GM18870 (cell line): ENCODE measurements around the gene DEK.

ENCODE experiments used
- ATAC-seq: cut with Tn5 transposase; IDR thresholded peaks from one replicate; pipeline ENCODE4 v1.9.1; 2021; ENCODE audit warnings: moderate library complexity; ENCODE audit not compliant: unreplicated experiment

Gene DEK

DNA sequence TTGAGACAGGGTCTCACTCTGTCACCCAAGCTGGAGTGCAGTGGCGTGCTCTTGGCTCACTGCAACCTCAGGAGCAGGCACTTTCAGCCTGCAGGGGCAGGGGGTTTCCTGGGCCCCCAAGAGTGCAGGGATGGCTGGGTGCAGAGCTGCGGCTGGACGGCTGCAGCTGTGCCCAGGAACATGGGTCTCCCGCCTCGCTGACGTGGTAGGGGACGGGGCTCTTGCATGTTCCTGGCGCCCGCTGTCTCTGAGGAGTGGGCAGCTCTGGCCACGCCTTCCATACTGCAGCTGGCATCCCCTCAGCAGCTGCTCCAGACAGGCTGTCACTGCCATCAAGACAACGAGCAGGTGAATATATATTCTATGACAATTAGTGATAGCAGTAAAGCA lies 2.2 kb upstream of the DEK start:
- no peak for ATAC-seq

DNA sequence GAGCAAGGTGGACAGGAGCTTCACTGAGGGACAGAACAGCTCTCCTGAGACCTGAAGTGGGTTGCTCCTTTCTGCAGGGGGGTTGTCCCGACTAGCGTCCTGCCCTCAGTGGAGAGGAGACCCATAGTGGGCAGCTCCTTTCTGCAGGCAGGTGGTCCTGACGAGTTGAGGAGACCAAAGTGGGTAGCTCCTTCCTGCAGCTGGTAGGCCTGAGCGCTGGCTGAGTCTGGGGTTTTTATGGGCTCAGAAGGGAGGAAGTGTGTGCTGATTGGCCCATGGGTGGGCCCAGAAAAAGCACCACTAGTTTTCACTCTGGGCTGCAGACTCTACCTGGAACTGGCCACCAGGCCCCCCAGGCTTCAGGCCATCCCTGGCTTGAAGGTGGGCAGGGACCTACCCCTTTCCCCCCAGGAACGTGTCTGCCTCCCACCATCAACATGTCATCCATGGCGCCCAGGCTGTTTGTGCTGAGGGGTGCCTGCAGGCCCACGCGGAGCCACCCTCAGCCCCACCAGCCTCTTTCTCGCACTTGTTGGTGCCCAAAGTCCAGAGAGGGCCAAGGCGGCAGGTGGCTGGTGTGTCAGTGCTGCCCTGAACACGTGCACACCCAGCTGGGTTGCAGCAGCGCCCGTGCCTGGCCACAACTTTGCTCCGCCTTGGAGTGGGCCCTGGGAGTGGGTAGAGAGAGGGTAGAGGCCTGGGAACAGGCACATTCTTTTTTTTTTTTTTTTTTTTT lies 1.6 kb upstream of the DEK start:
- ATAC-seq: no peak

GRCh38 chr6:18264923-18265377 lies 620 bp upstream of the DEK start:
- no peak for ATAC-seq

GRCh38 chr6:18263418-18264218 lies 712 bp downstream of the DEK start:
- no peak for ATAC-seq

DNA sequence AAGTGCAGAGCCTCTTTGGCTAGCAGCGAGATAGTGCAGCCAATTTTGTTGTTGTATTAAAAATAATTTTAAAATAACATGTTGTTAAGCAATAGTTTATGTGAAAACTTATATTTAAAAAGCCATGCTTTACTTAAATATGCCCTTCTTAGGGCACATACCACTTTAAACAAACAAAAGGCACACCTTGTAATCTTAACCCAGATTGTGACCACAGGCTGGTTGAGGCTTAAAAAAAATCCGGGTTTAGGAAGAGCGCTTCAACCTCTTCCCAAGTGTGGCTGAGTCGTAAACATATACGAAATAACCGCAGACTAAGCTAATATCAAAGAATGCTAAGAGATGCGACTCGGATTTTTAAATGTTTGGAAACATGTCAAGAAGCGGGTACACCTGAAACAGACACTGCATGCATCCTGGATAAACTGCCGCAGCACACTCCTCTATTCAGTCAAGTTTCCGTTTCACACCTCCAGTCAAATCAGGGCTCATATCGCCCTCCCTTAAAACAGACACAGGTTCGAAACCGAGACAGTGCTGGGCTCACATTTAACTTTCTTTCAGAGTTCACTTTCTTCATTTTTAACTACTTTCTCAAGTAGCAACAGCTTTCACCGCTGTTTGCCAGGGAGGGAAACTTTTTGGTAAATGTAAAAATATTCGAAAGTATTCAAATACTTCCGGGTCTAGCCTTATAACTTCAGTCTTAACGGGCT lies 1.5 kb downstream of the DEK start:
- ATAC-seq: peak; percentile 74

DNA sequence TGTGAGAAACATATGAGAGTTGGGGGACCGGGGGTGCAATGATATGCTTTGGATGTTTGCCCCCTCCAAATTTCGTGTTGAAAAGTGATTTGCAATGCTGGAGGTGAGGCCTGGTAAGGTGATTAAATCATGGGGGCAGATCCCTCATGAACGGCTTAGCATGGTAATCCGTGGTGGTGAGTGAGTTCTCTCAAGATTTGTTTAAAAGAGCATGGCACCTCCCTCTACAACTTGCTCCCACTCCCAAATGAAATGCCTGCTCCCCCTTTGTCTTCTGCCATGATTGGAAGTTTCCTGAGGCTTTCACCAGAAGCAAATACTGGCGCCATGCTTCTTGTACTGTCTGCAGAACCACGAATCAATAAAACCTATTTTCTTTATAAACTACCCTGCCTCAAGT lies 2.5 kb downstream of the DEK start:
- no peak for ATAC-seq

- ATAC-seq: peak; percentile 50
Measured at GRCh38 chr6:18260448-18261106, 3.8 kb downstream of the DEK start.

DNA sequence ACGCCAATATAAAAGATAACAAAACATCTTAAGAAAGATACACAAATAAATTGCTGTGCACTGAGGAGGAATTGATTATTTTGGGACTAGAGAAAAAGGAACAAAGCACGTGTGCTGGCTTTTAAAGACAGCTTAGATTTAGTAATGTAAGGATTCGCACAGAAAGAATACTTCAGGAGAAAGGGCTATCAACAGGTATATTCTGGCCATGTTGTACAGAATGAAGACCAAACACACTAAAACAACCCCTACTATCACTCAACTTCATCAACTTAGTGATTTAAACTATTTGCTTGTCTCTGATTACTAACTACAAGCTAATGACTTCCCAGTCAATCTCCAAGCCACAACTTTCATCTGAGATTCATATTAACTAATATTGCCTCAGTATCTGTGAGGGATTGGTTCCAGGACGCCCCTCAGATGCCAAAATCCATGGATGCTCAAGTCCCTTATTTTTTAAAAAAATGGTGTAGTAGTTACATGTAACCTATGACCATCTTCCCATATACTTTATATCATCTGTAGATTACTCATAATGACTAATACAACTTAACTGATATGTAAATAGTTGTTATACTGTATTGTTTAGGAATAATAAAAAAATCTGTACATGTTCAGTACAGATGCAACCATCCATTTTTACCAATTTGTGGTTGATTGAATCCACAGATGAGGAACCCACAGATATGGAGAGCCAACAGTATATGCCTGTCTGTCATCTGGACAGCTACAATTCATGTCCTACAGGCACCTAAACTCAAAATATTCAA lies 4.5 kb downstream of the DEK start:
- ATAC-seq: no peak

DNA sequence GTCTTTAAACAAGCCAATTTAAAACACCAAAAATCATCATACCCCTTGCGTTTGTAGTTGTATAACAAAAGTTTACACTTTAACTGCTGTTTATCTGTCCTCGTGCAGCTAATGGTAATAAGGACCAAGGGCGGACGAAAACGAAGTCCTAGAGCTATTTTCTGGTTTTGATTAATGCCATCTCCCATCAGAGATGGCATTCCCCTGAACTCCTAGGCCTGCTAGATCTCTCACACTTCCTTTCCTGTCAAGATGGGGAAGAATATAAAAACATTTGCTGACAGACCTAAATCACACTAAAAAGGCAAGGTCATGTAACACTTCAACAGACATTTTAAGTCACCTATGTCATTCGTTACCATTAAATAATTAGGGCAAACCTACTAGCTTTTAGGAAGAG lies 9.5 kb downstream of the DEK start:
- no peak for ATAC-seq

DNA sequence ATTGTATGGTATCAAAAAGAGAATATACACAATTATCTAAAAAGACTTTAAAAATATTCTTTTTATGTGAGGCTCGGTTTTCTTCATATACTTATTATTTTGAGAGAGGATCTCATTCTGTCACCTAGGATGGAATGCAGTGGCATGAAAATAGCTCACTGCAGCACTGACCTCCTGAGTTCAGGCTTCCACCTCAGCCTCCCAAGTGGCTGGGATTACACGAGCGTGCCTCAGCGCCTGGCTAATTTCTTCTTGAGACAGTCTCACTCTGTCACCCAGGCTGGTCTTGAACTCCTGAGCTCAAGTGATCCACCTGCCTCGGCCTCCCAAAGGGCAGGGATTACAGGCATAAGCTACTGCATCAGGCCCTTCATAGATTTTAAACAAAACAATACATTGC lies 10.7 kb downstream of the DEK start:
- ATAC-seq: no peak

DNA sequence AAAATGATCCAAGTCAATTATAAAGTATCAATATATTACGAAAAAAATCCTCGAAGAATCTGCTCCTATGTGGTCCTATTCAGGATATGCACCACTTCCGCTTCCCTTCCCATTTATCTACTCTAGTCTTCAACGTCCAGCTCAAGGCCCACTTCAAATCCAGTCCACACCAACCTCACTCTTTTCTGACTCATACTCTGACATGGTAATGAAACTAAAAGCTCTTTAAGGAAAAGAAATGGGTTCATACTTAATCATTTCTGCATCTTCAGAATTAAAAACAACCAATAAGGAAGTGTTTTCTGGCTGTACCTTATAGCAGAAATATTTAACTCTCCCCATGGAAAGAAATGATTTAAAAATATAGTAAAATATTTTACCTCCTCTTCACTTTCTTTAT lies 15.1 kb downstream of the DEK start:
- ATAC-seq: no peak

DNA sequence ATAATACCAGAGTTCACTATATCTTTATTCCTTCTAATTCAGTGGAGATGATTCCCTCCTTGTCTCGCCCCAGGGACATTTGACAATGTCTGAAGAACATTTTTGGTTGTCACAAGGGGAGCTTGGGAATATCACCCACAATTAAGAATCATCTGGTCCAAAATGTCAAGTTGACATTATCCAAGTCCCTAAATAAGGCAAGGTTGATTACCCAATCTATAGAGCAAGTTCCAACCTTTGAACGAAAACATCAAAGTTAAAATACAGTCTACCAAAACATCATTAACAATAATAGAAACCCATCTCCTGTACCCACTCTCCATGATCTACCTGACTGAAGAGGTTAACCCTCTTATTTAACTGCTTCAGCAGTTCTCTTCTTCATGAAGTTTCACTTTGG lies 15.6 kb downstream of the DEK start:
- no peak for ATAC-seq

- no peak for ATAC-seq
Measured at GRCh38 chr6:18247002-18247401, 17.3 kb downstream of the DEK start.

- ATAC-seq: no peak
Measured at GRCh38 chr6:18246205-18246604, 18.1 kb downstream of the DEK start.

DNA sequence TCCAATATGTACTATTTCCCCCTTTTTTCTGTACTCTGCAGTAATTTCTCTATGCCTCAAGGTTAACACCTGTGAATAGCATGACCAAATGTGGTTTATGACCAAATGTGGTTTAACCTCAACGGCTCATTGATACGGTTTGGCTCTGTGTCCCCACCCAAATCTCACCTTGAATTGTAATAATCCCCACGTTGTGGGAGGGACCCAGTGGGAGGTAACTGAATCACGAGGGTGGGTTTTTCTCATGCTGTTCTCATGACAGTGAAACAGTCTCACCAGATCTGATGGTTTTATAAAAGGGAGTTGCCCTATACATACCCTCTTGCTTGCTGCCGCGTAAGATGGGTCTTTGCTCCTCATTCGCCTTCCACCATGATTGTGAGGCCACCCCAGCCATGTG lies 18.7 kb downstream of the DEK start:
- no peak for ATAC-seq

DNA sequence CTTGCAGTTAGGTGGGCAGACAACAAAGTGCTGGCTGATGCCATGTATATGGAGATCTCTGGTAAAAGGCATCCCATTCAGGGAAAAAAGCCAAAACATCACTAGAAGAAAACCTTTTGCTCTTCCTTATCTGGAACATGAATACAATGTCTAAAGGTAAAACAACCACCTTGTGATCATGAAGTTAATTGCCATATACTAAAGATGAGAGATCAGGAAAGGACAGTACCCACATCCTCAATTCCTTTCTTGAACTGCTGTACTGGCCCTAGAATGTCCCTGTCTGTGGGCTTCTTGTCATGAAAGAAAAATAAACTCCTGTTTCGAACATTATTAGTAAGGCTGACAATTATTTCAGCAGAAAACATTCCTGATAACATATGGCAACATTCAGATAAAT lies 19.3 kb downstream of the DEK start:
- ATAC-seq: no peak

DNA sequence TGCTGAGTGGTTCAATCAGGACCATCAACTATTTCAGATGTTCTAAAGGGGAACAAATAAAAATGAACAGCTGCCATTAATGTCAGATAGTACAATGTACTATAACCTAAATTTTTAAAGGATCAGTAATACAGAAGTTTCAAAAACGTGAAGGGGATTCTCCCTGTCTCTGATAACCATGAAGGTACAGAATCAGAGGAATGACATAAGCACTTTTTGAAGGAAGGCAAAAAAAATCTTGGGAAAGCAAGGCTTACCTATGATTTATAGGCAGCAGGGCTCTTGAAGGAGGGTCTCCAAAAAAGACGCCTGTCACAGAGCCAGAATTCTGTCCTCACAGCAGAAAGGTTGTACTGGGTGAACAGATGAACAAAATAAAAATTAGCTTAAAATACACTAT lies 20.1 kb downstream of the DEK start:
- ATAC-seq: no peak

DNA sequence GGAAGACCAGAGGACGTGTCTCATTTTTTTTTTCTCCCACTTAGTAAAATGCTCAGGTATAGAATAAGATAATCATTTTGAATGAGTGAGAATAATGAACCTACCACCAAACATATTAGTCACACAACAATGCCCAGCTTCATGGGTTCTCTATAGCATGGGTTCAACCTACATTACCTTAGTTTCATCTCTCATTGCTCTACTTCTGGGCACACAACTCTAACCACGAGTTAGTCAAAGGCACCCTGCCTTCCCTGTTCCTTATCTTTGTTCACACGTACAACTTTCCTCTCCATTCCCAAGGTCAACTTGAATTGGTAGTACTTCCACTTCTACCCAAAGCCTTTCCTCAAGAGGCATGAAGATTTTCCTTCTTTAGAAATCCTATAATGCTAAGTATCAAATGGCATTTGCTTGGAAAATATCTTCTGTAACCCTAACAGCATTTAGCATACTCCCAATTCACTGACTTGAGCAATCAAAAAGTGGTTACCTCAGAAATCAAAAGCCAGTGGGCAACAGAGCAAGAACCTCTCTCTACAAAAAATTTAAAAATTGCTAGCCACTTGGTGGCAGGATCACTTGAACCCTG lies 20.9 kb downstream of the DEK start:
- ATAC-seq: no peak

GRCh38 chr6:18242062-18242851 lies 22.1 kb downstream of the DEK start:
- no peak for ATAC-seq
